Activated CD8-positive, alpha-beta memory T cell treated with anti-CD3 and anti-CD28 coated beads, Interleukin-2, amount 50 U/mL, for 4 hours (primary cell): ENCODE measurements around the gene RUNX2.
"Not testable (repeated sequence)": the region's sequence is repeated elsewhere in the genome, so short reads cannot be mapped to it uniquely, and the experiment has no call there.

ENCODE experiments used
- DNase-seq: peaks from one replicate; pipeline ENCODE4 v3.0.0-alpha.2; 2020

The RUNX2 gene

DNA sequence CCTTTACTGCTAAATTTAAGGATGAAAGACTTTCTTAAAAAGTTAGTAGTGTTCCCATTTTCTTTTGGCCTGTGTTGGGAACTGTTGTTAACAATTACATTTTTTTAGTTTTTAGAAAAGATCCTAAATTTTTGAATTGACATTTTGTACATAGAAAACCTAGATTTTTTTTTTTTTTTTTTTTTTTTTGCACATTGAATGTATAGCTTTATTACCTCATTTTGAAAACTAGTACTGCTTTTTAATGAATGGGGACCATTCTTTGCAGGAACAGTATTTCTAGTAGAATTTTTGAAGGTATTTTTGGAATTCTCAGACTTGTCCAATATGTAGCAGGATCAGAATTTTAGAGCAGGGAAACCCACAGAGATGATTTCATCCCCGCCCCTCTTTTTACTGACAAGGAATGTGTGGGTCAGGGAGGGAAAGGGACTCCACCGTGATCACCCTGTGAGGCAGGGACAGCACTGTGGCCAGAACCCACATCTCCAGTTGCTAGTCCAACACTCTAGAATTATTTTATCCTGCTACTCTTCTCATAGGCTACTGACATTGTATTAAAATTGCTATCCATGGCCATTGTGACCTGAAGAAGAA, 204.0 kb downstream of the RUNX2 start:
- no peak for DNase-seq

DNA sequence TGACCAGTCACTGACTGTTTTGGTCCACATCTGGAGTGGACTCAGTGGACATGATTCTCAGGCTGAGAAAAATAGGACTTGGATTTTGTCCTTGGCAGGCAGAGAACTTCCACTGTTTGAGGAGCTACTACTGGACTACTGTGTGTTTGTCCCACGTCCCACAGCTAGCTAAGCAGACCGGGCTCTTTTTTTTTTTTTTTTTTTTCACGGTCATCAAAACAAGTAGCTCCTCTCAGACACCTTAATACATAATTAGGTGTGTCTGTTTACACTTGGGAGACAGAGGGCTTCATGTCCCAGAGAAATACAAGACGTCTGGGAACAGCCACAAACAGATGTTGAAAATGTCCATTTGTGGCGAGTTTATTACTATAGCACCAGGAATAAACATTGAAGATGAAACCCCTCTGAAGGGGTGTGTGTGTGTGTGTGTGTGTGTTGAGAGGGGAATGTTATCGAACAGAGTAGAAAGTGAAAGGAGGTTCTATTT, 204.6 kb downstream of the RUNX2 start:
- no peak for DNase-seq

DNA sequence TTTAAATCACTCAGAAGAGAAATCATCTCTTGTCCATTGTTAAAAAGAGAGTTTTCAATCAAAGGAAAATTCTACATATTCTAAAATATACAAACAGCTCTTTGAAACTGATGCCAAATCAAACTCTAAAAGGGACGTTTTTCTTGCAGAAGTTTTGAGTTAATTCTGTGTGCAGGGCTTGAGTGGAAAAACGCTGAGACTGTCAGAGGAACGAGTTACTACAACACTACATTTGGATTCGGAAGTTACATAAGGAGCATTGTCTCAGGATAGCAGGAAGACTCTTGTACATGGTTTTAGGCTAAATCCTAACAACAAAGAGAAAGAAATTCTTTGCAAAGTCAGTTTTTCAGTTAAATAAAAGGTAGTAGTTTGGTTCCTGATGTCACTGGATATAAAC, 205.3 kb downstream of the RUNX2 start:
- no peak for DNase-seq

DNA sequence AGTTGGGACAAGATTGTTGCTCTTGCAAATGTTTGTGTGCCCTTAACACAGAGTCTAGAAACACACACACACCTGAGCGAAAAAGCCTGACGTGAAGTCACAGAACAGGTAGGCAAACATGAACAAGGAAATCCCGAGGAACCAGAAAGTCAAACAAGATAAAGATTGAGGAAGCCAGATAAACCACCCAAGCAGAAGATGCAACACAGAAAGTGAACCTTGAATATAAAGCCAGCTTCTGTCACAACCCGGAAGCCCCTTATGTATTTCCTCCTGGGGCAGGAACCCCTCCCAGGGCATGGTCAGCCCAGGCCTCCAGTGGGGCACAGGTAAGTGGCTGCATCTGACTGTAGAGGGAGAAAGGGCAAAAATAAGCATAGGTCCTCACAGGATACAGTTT, 207.8 kb downstream of the RUNX2 start:
- DNase-seq: no peak

DNA sequence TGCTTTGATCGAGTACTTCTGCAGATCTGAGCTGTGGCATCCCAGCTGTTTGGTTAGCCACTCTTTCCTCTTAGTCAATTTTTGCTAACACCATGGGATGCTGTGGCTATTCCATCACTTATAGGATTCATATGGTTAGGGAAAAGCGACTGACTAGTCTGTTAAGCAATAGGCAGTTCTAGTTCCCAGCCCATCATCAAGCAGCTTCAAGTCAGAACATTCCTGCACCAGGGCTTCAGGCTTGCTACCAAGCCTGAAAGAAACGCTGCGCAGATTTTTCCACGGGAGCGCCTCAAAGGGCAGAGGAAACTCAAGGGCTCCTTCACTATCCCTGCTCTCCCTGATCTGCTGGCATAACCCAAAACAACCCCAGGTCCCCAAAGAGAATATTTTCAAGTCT, 209.4 kb downstream of the RUNX2 start:
- DNase-seq: no peak

DNA sequence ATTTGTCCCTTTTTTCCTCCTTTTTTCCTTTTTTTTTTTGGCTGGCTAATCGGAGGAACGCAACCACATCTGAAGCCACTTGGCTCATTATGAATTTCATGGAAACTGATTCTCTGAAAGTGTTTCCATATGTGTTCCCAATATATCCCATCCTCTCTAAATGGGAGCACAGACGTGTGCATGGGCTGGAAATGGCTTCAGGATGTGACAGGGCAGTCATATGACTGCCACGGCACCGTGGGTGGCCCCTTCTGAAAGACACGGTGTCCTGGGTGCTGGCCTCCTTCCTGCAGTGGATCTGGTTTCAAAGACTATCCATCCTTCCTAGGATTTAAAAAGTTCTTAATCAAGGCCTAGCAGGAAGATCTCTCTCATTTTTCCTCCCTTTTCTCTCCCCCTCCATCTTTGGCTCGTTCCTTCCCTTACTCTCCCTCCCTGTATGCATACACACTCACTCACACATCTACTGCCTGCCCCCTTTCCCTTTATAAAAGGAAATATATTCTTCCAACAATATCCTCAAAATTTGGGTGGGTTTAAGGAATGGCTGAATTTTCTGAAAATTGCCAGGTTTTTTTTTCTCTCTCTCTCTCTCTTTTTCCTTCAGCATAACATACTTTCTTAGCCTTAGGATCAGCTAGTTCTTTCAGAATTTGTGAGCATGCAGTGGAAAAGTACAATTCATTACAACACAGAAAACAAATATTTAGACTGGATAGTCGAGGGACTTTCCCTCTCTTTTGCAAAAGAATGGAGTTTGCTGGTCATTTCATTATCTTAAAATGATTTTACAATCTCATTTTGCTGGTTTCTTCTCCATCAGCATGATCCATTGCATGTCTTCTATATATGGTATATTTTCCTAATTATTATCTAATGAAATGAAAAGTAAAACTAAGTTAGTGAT, 210.8 kb downstream of the RUNX2 start:
- no peak for DNase-seq

- no peak for DNase-seq
Measured at GRCh38 chr6:45540375-45540920, 212.3 kb downstream of the RUNX2 start.

- DNase-seq: no peak
Measured at GRCh38 chr6:45541934-45542333, 213.8 kb downstream of the RUNX2 start.

GRCh38 chr6:45543298-45544235, 215.4 kb downstream of the RUNX2 start:
- DNase-seq: no peak

GRCh38 chr6:45545416-45545815, 217.3 kb downstream of the RUNX2 start:
- DNase-seq: no peak

GRCh38 chr6:45548657-45549515, 220.8 kb downstream of the RUNX2 start:
- no peak for DNase-seq

GRCh38 chr6:45552536-45552935, 224.4 kb downstream of the RUNX2 start:
- DNase-seq: no peak

DNA sequence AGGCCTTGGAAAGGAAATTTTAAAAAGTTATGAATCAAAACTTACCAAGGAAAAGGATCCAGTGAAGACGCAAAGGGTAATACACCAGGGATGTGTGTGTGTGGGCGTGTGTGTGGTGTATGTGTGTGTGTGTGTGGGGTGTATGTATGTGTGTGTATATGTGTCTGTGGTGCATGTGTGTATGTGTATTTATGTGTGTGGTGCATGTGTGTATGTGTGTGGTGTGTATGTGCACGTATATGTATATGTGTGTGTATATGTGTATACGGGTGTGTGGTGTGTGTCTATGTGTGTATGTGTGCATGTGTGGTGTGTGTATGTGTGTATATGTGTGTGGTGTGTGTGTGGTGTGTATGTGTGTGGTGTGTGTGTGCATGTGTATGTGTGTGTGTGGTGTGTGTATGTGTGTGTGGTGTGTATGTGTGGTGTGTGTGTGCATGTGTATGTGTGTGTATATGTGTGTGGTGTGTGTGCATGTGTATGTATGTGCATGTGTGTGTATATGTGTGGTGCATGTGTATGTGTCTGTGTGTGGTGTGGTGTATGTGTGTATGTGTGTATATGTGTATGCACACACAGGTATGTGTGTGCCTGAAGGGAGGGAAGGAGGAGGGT, 225.7 kb downstream of the RUNX2 start:
- DNase-seq: no peak

GRCh38 chr6:45554591-45554990, 226.5 kb downstream of the RUNX2 start:
- no peak for DNase-seq

GRCh38 chr6:45555981-45556771, 228.0 kb downstream of the RUNX2 start:
- DNase-seq: no peak

GRCh38 chr6:45556828-45557227, 228.7 kb downstream of the RUNX2 start:
- no peak for DNase-seq

GRCh38 chr6:45557454-45557853, 229.3 kb downstream of the RUNX2 start:
- DNase-seq: no peak

GRCh38 chr6:45558858-45559257, 230.7 kb downstream of the RUNX2 start:
- DNase-seq: no peak

DNA sequence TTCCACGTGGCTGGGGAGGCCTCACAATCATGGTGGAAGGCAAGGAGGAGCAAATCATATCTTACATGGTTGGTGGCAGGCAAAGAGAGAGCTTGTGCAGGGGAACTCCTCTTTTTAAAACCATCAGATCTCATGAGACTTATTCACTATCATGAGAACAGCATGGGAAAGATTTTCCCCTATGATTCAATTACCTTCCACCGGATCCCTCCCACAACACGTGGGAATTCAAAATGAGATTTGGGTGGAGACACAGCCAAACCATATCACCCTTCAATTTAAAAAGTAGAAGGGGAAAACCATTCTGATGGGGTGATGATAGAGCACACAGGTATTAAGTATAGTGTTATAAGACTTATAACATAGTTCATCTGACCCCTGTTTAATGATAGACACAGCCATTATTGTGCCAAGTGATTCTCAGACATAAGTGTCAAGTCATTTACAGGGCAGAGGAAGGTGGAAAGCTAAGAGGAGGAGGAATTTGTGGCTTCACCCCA, 232.2 kb downstream of the RUNX2 start:
- DNase-seq: not testable (repeated sequence)

DNA sequence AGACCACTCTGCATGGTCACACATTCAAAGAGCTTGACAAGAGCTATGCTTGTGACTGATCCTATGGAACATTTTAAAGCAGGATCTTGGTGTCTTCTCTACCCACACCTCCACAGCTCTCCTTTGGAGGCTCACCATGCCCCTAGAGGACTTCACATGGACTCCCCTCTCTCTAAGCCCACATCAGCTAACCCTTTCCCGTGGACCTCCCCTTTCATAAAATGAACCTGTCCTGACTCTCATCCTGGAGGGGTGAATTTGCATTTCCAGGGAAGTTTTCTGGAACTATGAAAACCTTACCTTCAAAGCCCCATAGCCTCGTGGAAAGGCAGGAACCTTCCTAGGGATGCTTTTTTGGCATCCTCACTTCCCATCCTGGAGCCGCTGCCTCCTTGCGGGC, 234.0 kb downstream of the RUNX2 start:
- DNase-seq: no peak
